ENCODE data around the gene NADSYN1. TPM values are rescaled to one million over a fixed set of nuclear protein-coding genes. Genes with fewer than 3 reads are reported as not detected.

NADSYN1 gene
- total RNA-seq, 1 donor from 2014 or later = 22.0 TPM

DNA sequence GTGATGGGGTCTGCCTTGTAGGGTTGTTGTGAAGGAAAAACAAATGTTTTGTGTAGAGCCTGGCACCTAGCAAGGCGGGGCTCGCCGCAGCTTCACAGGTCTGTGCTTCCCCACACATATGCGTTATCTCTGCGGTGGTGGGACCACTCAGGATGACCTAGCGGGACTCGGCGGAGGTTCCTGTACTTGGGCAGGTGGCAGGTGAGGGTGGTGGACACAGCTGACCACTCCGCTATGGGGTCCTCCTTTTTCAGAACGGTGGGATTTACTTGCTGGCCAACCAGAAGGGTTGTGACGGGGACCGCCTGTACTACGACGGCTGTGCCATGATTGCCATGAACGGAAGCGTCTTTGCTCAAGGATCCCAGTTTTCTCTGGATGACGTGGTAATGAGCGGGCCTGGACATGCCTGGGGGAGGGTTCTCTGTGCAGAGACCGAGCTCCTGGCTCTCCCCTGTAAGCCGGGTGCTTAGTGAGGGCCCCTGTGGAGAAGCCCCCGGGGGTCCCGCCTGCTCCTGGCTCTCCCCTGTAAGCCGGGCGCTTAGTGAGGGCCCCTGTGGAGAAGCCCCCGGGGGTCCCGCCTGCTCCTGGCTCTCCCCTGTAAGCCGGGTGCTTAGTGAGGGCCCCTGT is 21.3 kb downstream of the NADSYN1 start:
- no peak for DNase-seq

DNA sequence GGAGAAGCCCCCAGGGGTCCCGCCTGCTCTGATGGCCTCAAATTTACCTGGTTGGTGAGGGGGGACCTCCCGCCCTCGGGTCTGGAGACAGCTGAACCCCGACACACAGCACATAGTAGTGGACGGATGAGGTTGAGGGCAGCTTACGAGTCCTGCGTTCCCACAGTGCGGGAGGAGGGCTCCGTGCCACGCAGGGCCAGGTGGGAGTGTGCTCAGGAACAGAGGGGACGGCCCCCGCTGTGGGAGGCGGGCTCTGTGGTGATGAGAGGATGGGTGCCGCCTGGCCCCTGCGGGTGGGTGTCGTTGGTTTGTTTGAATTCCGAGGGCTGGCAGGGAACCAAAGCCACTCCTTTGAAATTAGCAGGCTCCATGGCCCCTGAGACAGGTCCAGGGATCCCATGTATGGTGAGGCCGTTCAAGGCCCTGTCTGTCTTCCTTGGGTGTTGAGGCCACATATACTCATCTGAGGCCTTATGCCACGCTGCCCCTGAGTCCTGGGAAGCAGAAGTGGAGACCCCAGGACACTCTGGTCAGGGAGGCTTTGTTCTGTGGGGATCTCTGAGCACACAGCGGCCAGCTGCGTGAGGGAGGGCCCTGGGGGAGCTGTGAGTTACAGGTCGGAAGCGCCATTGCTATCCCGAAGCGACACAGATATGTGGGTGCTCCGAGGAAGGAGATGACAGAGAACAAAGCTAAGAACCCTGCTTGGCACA is 21.9 kb downstream of the NADSYN1 start:
- no peak for DNase-seq

DNA sequence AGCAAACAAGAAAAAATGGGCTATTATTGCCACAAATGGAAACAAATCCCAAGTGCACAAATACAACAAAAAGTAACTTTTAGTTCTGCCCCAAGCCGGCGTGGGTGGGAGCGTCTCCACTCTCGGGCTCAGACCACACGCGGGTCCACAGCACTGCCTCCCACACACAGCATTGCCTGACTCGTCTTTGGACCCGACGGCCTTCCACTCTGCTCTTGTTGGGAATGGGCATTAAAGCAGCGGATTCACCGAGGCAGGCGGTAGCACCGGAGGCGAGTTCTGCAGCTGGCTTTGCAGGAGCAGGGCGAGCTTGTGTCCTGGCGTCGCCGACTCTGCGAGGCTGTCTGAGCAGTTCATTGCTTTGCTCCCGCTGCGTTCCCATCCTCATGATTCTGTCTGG is 23.0 kb downstream of the NADSYN1 start:
- DNase-seq = no peak

DNA sequence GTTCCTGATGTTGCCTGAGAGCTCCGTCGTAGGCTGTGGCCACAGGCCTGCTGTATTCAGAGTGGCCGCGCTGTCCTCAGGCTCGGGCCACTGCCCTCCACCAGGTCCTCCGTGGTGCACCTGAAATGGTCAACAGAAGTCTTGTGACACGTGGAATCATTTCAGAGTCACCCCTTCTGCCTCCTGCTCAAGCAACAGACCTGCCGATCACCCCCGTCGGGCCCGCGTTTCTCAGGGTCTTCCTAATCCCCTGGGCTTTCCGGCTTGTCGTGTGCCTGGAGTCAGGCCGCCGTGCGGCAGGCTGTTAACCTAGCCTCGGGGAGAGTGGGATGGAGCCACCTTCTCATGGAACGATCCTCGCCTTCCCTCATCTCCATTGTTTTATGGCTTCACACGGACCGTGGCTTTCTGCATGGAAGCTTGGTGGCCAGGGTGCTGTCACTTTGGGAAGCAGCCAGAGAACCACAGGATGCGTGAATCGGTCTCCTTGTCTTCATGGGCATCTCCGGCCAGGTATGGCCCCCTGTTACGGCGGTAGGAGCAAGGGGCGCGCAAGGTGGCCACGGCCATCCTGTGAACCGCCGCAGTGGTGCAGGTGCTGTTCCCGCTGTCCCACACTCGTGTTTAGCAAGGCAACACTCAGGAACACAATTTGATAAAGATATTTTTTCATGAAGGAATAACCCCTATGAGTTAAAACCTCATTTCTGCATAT is 24.1 kb downstream of the NADSYN1 start:
- DNase-seq = no peak

DNA sequence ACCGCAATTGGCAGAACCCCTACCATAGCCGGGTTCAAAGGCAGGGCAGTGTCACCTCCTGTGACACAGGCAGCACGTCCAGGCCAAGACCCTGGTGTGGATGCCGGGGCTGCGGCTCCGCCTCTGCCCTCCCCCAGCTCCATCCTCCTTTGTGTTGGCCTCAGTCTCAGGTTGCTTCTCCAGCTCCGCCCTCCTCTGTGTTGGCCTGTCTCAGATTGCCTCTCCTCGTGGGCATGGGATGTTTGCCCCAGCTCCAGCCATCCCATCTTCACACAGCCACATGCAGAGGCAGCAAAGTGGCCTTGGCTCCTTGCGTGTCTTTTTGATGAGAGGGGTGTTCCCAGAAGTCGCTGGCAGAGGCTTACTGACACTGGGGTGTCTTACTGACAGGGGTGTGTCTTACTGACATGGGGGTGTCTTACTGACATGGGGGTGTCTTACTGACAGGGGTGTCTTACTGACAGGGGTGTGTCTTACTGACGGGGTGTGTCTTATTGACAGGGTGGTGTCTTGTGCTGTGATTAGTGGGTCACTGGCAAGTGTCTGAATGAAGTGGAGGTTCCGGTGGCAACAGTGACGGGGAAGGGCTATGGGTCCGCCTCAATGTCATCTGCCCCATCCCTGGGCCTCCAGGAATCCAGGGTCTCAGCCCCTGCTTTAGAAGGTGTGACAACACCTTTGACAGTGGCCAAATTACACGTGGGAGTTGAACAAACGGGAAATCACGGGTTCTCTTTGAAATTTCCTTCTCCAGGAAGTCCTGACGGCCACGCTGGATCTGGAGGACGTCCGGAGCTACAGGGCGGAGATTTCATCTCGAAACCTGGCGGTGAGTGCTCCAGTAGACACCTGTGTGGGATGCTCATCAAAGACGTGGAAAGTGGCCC is 24.9 kb downstream of the NADSYN1 start:
- DNase-seq = no peak

DNA sequence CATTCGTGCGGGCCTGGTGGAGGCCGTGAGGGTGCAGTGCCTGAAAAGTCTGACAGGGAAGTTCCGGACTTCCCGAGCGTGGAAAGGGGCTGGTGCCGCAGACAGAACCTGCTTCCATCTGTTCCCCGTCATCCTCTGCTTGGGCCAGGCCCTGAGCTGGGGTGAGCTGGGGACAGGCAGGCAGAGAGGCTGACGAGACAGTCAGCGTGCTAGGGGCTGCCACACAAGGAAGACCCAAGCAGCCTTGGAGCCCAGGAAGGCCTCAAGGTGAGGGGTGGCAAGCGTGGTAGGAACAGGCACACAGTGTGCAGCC is 25.5 kb downstream of the NADSYN1 start:
- DNase-seq = no peak

DNA sequence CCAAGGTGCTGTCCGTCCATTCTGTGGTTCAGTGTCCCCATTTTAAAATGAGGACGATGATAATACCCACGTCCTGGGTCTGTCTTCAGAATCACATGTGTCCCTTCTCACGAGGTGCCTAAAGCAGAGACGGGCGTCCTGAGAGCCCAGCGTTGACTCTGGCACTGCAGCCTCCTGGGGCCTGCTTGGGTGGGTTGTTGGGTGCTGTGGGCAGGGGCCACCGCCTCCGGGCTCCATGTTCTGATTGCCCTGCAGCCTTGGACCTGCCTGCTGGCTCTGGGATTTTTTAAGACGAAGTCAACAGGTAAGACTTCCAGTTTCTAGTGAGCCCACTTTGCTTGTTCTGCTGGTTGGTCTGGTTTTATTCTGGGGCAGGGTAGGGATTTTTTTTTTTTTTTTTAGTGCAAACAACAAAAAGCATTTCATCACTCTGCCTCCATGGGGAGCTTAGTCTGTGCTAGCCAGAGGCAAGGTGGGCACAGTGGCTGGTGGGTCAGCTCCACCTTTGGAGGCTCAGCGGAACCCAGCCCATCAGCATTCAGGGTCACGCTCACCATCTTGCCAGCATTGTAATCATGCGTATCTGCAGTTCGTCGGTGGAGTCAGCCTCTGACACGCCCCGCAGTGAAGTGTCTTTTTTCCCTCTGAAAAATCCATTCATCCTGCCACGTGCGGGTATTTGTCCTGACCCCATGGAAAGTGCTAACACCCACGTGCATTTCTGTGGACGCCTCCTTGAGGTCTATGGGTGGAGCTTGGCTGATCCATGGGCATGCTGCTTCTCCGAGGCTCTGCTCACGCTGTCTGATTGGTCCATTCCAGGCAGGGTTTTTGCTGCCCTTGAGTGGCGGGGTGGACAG is 28.3 kb downstream of the NADSYN1 start:
- no peak for DNase-seq

DNA sequence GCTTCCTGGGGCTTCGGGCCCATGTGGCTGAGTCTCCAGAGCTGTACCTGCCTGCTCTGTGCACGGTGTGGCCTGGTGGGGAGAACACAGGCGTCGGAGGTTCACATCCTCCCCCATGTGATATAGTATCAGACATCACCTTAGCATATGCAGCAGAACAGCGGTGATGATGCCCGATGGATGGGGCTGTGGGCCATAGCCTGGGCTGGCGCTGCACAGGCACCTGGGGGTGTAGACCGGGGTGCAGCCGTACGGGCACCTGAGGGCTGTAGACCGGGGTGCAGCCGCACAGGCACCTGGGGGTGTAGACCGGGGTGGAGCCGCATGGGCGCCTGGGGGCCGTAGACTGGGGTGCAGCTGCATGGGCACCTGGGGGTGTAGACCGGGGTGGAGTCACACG is 29.2 kb downstream of the NADSYN1 start:
- no peak for DNase-seq

DNA sequence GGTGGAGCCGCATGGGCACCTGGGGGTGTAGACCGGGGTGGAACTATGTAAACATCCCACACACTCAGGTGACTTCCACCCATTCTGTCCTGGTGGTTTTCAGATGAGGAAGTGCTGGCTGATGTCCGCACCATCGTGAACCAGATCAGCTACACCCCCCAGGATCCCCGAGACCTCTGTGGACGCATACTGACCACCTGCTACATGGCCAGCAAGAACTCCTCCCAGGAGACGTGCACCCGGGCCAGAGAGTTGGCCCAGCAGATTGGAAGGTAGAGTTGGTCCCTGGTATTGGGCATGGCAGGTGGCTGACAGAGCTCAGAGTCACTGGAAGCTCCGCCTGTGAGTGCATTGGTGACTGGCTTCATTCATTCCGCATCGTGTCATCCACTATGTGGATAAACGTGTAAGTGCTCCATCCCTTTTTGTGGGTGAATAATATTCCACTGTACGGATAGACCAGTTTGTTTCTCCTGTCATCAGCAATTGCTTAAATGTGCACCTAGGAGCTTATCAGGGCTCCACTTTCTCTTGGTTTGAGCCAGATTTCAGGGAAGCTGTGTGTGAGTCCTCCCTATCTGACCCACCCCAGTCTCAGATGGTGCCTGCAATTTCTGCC is 29.9 kb downstream of the NADSYN1 start:
- no peak for DNase-seq

DNA sequence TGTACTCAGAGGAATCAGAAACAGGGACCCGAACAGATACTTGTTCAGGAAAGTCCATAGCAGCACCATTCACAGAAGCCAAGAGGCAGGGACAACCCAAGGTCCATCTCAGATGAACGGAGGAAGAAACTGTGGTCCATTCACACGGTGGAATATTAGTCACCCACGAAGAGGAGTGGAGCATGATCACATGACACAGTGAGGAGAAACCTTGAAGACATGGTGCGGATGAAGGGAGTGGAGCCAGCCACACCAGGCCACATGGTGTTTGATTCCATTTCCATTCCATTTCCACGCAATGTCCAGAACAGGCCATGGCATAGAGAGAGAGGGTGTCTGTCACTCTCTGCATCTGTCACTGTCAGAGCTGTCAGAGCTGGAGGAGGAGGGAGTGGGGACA is 30.7 kb downstream of the NADSYN1 start:
- no peak for DNase-seq

DNA sequence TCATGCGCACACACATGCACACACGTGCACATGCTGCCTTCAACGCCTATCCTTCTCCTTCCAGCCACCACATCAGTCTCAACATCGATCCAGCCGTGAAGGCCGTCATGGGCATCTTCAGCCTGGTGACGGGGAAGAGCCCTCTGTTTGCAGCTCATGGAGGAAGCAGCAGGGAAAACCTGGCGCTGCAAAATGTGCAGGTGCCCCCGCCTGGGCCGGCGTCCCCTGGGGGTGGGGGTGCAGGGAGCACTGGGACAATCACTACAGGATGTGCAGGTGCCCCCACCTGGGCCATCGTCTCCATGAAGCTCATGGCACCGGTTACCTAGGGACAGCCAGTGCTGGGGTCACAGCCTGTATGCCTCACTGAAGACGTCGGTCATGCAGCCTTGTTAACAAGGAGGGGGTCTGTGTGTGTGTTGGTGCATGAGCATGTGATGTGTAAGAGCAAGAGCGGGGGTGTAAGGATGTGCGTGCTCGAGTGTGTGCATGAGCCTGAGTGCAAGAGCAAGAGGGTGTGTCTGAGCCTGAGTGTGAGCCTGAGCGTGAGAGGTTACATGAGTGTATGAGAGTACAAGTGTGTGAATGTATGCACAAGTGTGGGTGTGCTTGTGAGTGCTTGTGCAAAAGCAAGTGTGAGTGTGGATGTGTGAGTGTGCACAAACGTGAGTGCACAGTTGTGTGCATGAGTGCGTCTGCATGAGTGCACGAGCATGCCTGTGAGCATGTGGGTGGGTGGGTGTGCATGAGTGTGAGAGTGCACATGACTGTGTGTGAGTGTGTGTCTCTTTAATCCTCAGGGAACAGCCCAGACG is 31.5 kb downstream of the NADSYN1 start:
- DNase-seq = no peak

DNA sequence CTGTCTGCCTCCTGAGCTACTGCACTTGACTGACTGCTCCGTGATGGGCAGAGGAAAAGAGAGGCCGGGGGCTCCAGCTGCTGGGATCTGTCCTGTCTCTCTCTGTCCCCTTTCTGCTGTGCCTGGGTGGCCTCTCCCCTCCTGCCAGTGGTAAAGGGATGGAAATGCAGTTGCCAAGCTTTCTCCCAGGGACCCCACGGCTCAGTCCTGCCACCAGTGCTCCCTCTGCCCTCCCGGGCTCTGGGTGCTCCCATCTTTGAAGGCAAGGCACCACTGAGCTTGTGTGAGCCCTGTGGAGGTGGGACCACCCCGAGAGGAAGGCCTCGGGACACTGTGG is 32.0 kb downstream of the NADSYN1 start:
- DNase-seq = no peak

DNA sequence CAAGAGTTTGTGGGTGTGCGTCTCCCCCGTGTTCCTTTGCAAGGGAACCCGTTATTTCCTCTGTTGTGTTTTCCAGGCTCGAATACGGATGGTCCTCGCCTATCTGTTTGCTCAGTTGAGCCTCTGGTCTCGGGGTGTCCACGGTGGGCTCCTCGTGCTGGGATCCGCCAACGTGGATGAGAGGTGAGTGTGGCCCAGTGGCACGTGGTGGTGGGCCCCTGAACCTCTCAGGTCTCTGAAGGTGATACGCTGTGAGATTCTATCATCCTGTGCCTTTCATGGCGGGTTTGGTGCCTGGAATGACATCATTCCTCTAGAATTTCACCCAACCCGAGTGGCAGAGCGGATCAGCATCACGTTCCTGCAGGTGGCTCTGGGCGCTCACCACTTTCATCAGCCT is 32.5 kb downstream of the NADSYN1 start:
- DNase-seq = no peak

DNA sequence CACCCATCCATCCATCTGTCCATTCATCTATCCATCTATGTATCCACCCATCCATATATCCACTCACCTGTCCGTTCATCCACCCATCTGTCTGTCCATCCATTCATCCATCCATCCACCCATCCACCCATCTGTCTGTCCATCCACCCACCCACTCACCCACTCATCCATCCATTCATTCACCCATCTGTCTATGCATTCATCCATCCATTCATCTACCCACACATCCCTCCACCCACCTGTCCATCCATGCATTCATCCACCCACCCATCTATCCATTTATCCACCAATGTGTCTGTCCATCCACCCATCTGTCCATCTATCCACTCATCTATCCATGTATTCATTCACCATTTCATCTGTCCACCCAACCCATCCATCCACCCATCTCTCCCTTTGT is 33.3 kb downstream of the NADSYN1 start:
- DNase-seq = no peak

DNA sequence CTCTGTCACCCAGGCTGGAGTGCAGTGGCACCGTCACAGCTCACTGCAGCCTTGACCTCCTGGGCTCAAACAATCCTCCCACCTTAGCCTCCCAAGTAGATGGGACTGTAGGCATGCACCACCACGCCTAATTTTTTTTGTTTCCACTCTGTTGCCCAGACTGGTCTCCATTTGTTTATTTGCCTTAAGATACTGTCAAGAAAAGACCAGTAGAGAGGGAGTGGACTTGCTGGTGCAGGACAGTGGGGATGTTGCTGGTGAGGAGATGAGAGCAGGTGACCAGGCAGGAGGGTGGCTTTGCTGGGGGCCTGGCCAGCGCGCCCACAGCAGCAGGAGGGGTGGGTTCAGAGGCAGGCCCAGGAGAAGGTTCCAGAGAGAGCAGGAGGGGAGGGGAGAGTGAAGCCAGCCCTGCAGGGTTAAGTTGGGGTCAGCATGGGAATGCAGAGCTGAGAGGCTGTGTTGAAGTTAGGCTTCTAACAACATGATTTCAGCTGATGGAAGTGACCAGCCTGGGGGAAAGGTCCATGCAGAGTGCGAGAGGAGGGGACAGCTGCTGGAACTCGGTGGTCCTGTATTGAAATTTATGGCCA is 35.8 kb downstream of the NADSYN1 start:
- DNase-seq = no peak

DNA sequence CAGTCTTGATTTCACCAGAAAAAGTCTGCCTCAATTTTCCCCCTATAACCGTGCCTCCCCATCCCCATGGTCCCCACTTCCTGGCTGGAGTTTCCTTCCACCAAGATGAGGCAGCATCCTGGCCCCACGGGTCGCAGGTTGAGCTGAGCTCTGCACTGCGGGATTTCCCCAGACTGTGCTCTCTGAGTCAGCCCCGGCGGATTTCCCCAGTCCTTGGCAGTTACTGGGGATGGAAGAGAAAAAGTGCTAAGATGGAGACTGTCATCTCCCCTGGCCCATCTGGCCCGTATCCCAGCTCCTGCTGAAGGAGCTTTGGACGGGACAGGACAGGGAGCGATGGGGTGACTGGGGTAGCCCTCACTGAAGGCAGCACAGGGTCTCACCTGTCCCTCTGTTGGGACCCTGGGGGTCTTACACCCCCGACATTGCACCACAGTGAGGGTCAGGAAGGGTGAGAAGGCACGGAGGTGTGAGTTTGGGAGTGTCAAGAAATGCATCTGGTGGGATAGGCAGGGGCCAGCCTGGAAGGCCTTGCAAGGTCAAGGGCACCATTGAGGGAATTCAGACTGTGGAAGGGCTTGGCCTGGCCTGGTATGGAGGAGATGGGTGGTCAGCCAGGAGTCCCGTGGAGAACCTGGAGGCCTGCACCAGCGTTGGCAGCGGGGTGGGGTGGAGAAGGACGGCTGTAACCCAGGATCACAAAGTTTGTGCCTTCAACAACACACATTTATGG is 36.5 kb downstream of the NADSYN1 start:
- no peak for DNase-seq

DNA sequence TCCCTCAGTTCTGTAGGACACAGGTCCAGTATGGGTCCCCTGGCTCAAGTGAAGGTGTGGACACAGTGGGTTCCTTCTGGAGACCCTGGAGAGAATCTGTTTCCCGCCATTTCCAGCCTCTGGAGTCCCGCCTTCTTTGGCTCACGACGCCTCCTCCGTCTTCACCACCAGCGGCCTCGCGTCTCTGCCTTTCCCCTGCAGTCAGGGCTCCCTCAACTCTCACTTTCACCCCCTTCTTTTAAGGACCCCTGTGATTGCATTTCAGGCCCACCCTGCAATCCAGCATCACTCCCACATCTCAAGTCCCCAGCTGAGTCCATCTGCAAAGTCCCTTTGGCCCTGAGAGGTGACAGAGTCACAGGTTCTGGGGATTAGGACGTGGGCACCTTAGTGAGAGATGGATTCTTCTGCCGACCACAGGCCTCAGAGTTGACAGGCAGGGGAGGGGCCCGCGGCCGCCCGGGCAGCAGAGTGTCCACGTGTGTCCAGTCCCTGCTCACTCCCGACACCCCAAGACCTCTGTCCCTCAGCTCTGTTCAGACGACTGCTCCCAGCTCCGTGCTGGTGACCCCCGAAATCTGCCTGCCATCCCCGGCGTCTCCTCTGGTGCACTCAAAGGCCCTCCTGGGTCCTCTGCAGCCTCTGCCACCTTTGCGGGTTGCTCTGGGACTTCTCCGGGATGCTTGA is 37.2 kb downstream of the NADSYN1 start:
- DNase-seq = no peak

DNA sequence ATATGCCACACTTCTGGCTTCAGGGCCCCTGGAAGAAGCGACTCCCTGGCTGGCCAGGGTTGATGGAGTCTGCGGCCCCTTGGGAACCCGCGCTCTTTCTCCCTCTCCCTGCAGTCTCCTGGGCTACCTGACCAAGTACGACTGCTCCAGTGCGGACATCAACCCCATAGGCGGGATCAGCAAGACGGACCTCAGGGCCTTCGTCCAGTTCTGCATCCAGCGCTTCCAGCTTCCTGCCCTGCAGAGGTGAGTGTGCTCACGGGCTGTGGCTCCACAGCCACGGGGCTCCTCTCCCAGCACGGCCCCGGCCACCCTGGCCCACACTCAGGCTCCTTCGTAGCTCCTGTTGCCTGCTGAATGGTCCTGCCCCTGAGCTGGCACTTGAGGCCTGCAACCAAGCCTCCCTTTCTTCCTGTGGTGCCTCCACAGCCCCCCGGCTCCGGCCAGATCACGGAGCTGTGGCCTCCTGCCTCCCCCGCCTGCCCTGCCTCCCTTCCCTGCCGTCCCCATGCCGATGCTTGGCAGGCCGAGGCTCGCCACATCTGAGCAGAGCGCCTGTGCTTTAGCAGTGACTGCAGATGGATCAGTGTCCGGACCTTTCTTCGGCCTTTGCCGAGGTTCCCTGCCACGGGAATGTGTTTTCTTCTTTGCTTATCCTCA is 37.9 kb downstream of the NADSYN1 start:
- no peak for DNase-seq
